NCI-H1092 treated with DMSO at 0.1 percent for 48 hours (cell line): ENCODE data around the gene HSPB1.
"Not testable (repeated sequence)": the region's sequence is repeated elsewhere in the genome, so short reads cannot be mapped to it uniquely, and the experiment has no call there.

Experiments
- DNase-seq: peaks from one replicate; lab custom pipeline; 2025; lab: John Stamatoyannopoulos, UW

HSPB1 gene

GRCh38 chr7:76333511-76334101, 31.1 kb downstream of the HSPB1 start:
- DNase-seq, result no peak

DNA sequence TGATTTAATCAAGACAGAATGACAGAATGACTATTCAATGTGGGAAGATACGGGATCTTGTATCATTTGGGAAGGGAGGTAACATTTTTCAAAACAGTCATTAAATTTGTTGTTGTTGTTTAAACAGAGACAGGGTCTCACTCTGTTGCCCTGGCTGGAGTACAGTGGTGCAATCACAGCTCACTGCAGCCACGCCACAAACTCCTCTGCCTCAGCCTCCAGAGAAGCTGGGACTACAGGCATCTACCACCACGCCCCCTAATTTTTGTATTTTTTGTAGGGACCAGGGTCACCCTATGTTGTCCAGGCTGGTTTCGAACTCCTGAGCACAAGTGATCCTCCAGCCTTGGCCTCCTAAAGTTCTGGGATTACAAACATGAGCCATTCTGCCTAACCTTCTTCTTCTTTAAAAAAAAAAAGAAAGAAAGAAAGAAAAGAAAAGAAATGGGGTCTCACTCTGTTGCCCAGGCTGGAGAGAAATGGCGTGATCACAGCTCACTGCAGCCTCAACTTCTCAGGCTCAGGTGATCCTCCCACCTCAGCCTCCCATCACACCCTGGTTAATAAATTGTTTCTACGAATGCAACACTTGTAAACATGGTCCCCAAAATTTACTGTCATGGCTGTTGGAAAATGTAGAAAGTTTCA, 32.0 kb downstream of the HSPB1 start:
- no peak for DNase-seq

DNA sequence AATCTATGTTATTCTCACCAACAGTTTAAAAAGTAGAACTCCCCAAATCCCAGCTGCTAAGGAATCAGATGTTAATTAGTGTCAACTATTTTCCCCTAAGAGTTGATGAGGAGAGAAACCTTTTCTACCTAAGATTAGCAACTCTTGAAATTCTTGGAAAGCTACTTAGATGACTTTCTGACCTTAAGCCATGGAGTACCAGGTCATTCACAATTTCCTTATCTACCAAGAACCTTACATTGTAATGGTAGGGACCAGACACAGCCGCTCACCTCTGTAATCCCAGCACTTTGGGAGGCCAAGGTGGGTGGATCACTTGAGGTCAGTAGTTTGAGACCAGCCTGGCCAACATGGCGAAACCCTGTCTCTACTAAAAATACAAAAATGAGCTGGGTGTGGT, 32.9 kb downstream of the HSPB1 start:
- DNase-seq, result not testable (repeated sequence)

DNA sequence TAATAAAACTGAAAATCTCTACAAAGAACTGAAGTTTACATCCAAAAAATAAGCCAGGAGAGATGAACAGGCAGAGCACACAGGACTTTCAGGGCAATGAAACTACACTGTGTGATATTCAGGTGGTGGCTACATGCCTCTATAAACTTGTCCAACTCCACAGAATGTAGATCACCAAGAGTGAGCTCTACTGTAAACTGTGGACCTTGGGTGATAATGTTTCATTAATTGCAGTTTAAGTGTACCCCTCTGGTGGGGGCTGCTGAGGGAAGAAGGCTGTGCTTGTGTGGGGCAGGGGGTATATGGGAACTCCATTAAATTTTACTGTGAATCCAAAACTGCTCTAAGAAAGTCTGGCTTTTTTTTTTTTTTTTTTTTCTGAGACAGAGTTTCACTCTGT, 33.6 kb downstream of the HSPB1 start:
- no peak for DNase-seq

- DNase-seq, result no peak
Observed at GRCh38 chr7:76337147-76337546, 34.7 kb downstream of the HSPB1 start.

DNA sequence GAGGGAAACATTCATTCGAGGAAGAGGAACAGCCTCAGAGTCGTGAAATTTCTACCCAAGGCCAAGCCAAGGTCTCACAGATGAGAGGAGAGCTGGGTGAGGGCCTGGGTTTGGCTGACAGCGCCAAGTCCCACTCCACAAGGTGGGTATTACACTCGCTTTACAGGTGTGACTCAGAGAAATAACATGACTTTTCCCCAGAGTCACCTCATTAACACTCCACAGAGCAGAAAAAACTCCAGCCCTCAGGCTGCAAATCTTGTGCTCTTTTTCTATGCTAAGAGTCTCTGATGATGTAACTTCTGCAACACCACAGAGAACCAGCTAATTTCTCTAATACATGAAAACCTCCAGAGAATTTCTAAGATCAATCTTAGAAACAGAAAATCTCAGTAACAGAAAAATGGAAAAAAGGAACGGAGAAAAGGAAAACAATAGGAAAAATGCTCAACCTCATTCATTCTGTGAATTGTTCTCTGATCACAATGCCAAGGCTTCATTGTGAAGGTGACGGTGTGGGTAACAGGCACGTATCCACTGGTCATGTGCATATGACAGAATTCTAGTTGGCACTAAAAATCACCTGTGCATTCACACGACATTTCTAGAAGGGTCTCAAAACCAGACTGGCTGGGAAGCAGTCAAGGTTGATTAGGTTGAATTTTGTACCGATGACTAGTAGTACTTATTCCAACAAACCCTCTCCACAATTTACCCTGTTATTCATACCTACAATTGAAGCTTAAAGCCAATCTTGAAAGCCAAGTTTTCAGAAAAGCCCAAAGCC, 36.0 kb downstream of the HSPB1 start:
- DNase-seq, result no peak

DNA sequence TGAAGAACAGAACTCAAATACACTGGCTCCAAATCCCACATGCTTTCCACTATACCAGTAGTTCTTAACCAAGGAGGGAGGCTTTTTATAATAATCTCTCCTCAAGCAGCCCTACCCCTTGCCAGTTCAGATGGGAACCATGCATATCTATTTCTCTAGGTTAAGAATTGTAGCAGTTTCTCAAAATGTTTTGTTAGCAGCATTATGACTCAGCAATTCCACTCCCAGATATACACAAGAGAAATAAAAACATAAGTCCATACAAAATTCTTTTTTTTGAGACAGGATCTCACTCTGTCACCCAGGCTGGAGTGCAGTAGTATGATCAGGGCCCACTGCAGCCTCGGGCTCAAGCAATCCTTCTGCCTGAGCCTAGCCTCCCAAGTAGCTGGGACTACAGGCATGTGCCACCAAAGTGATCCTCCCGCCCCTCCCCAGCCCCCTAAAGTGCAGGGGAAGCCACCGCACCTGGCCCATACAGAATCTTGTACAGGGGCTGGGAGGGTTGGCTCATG, 38.2 kb downstream of the HSPB1 start:
- no peak for DNase-seq

DNA sequence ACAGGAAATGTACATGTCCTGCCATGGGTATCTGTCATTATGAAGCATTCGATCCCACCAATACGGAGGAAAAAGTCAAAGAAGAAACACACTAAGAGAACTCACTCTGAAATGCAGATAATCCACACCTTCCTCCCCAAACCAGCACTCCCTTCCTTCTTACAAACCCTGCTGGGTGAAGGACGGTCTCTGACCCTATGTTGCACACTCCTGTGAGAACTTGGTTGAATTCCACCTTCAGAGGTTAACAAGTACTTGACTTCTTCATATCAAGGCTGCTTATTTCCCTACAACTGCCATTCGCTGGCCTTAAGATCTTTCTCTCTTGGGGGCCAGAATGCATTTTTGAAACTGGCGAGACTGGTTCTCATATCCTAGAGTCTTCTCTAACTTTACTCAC, 39.7 kb downstream of the HSPB1 start:
- DNase-seq, result no peak

- no peak for DNase-seq
Observed at GRCh38 chr7:76343294-76343930, 40.9 kb downstream of the HSPB1 start.

GRCh38 chr7:76343931-76344321, 41.5 kb downstream of the HSPB1 start:
- DNase-seq, result no peak

DNA sequence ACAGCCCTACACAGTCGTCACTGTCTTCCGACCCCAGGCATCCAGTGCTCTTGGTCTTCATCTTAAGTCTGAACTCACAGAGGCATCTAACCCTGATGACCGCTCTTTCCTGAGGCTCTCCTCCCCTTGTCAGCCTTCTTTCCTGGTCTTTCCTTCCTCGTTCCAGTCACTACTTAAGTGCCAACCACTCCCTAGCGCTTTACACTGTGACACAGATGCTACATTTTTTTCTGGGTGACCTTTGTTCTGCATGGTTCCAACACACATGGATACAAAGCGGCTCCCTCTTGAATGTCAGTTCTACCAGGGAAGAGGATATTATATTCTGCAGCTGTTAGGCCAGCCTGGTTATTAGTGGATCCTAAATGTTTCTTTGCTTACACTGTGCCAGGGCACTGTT, 43.6 kb downstream of the HSPB1 start:
- DNase-seq, result no peak

GRCh38 chr7:76346778-76347177, 44.3 kb downstream of the HSPB1 start:
- no peak for DNase-seq

GRCh38 chr7:76347710-76348109, 45.2 kb downstream of the HSPB1 start:
- DNase-seq, result no peak

DNA sequence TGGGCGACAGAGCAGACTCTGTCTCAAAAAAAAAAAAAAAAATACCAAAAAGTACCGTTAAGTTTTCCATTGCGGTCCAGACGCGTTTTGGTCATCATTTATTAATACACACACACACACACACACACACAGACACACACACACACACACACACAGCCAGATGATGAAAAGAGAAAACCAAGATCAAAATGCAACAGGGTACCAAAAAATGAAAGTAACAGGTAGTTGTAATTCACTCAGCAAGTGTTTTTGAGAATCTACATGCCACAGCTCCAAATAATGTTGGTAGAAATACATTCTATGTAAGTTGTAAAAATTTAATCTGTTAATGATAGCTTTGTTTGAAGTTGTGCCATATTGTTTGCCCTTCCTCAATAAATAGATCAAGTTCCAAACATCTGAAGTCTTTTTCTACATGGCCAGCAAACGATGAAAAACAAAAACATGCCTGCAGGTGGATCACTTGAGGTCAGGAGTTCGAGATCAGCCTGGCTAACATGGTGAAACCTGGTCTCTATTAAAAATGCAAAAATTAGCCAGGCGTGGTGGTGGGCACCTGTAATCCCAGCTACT, 46.9 kb downstream of the HSPB1 start:
- no peak for DNase-seq

DNA sequence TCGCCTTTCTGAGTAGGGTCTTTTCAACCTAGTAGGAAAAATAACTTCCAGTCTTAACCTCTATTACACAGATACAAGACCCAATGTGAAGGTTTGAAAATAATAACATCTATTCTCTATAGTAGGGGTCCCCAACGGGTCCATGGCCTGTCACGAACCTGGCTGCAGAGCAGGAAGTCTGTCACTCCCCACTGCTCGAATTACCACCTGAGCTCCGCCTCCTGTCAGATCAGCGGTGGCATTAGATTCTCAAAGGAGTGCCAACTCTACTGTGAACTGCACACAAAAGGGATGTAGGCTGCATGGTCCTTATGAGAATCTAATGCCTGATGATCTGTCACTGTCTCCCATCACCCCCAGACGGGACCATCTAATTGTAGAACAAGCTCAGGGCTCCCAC, 48.9 kb downstream of the HSPB1 start:
- DNase-seq, result no peak

DNA sequence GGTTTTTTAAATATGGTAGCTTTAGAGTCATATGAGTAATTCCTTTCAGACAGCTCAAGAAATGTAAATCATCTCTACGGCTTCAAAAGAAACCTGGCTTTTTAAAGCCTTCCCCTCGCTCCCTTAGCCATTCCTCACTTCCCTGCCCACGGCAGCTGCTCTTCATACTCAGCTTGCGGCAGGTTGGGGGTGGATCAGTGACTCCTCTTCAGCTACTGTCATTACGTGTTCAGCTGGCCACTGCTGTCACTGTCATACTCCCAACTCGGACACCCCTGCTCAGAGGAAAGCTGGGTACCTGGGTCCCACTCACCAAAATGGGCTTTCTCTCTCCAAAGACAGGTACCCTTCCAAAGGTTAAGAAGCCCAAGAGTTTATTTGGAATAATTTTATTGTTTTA, 49.7 kb downstream of the HSPB1 start:
- no peak for DNase-seq

DNA sequence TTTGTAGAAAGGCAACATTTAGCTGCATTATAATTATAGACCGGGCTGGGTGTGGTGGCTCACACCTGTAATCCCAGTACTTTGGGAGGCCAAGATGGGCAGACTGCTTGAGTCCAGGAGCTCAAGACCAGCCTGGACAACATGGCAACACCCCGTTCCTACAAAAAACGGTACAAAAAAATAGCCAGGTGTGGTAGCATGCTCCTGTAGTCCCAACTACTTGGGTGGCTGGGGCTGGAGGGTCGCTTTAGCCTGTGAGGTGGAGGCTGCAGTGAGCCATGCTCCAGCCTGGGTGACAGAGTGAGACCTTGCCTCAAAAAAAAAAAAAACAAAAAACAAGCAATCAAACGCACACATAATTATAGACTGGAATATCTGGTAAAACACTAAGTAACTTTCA, 51.3 kb downstream of the HSPB1 start:
- no peak for DNase-seq
